ENCODE measurements around the gene TMC1.
"Not testable (repeated sequence)": the region's sequence is repeated elsewhere in the genome, so short reads cannot be mapped to it uniquely, and the experiment has no call there.

TMC1 gene
- 0 to 0.62 (median 0) reads per million in 4 experiments for total RNA-seq

DNA sequence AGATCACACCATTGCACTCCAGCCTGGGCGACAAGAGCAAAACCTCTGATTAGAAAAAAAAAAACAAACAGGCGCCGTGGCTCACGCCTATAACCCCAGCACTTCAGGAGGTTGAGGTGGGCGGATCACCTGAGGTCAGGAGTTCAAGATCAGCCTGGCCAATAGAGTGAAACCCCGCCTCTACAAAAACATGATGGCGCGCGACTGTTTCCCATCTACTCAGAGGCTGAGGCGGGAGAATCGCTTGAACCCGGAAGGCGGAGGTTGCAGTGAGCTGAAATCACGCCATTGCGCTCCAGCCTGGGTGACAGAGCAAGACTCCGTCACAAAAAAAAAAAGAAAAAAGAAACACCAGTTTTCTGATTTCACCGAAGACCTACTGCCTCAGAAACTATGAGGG, at the start of gene TMC1:
Gene TMC1, plus strand, starts transcription at position 193 of the 400 bp plus-strand sequence. CDS start 127,041 bp downstream, outside the sequence.
- DNase-seq, result not testable (repeated sequence)

DNA sequence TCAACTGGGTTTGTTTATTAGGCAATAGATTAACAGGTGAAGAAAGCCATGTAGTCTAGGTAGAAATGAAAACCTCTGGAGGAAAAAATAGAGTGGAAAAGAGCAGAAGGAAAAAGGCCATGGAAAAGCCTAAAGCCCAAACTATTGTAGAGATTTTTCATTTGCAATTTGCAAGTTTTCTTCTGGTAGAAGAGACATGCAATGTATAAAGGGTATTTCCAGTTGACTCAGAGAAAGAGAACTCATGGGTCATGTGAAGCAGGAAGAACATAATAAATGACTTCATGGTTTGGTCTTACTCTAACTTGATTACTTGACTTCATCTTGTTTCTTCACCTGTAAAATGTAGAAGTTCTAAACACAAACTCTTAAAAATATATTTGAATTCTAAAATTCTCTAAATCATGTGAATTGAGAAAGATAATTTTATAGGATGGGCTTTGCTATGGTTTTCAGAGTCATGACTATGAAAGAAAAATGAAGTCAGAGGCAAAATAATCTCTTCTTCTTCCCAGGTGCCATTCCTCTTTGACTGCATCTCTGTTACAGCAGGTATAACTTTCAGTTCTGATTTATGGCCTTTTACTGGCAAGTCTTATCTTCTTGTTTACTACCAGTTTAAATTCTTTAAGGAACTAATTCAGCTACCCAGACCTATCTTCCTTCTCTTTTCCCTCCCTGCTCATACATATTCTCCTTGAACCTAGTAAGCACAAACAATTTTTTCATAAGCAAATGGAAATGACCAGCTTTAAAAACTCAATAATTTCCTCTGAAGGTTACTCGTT, 47.7 kb upstream of the TMC1 start:
- no peak for DNase-seq

DNA sequence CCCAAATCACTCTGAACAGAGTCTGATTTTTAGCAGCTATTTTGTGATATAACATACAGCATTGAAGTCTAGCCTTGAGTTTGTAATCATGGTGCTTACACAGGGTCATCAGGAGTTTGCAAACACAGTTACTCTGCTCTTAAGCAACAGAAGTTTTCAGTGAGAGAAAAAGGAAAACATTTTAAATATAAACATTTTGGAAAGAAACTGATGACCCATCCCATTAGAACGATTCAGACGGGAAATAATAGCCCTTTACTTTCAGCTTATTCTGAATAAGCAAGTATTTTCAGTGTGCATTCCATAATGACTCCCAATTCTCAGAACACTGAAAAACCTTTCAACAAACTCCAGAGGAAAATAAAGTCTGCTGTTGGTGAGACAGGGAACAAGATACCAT, 46.7 kb upstream of the TMC1 start:
- no peak for DNase-seq

DNA sequence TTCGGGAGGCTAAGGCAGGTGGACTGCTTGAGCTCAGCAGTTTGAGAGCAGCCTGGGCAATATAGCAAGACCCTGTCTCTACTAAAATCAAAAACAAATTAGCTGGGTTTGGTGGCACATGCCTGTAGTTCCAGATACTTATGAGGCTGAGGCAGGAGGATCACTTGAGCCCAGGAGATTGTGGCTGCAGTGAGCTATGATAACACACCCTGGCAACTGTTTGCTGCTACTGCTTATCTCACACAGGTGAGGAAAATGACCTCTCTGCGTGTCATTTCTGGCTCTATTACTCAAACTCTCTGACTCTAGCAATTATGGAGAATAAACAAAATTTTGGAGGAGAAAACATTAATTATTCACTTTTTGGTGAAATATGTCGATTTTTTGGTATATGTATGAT, 45.3 kb upstream of the TMC1 start:
- DNase-seq, result no peak

DNA sequence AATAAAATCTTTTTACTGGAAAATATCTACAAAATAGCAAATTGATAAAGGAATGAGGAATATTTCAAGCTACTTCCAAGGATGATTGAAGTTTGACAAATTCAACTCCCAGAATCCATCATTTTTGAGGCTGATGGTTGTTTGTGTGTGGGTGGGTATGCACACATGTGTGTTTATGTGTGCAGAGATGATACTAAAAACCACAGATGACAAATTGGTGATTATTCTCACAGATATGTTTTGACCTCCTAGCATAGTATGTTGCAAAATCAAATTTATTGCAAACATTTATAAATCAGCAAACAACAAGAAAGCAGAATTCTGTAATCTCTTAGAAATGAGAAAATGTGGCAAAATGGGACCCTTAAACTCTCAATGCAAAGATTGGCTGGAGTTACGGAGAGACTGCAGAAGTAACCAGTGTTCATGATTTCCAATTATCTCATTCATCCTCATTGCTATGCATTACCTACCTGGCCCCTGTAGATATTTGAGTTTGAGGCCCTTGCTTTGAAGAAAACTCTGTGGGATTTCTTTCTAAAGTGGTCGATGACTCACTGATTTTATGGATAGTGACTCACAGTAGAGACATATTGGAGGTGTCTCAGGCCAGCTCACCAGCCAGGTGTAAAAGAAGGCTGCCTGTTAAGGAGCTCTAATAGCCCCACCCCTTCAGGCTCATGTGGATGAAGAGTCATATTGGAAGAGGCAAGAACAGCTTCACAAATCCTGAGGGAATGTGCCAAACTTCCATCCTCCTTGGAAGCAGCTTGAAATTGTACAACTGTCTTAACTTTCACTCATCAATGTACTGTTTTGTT, 44.6 kb upstream of the TMC1 start:
- DNase-seq, result no peak

DNA sequence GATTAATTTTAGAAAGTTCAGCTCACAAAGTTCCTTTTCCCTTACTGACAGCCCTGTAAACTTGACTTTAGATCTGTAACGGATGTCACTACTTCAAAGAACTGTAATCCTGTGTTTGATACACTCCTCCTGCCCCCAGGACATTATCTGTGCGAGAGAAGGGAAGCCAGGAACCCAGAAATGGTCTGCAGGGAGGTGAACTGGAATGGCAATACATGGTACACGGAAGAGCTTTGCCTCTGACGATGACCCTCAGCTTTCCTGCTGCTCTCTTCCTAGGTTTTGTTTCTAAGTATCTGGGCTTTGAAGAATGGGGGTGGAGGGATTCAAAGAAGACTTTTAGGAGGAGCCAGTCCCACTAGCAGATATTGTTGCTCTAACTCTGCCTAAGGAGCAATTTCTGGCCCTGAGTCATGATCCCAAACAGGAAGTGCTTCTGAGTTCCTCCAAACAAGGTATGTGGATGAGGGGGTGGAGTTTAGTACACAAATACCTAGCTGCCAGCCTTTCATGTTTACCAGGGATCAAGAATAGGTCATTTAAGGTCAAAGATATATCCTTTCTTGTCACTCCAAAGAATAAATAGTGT, 43.4 kb upstream of the TMC1 start:
- DNase-seq, result no peak

DNA sequence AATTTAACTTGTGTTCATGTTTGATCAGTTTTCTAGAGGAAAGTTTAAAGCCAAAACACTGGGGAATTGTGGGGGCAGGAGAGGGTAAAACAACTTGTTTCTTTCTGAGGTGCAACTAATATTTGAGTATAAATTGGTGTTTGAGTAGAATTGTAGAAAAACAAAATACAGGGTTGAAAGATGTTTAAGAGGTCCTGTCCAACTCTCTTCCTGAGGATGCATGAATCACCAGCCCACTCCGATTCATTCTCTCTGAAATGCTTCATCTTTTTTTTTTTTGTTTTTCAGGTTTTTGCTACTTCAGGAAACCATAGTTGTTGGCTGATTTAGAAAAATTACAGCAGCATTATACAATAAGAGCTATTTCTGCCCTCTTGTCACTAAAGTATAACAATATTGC, 42.4 kb upstream of the TMC1 start:
- no peak for DNase-seq

DNA sequence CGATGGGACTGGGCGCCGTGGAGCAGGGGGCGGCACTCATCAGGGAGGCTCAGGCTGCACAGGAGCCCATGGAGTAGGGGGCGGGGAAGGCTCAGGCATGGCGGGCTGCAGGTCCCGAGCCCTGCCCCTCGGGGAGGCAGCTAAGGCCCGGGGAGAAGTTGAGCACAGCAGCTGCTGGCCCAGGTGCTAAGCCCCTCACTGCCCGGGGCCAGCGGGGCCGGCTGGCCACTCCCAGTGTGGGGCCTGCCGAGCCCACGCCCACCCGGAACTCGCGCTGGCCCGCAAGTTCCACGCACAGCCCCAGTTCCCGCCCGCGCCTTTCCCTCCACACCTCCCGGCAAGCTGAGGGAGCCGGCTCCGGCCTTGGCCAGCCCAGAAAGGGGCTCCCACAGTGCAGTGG, 41.1 kb upstream of the TMC1 start:
- not testable (repeated sequence) for DNase-seq

DNA sequence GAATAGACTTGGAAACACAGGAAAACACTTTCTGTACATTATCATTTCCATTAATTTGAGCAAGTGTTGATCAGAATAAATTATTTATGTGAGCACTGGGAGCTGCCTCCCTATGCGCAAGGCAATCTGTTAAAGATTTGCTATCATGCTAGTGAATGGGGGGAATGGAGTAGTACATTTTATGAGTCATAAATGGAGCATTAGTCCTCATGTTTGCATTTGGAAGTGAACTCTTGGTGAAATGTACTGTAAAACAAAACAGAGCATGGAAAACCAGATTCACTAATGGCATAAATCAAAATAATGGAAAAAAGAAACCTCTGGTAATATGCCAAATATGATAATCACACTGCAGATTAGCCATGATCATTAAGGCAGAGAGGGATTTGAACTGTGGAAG, 40.5 kb upstream of the TMC1 start:
- no peak for DNase-seq

DNA sequence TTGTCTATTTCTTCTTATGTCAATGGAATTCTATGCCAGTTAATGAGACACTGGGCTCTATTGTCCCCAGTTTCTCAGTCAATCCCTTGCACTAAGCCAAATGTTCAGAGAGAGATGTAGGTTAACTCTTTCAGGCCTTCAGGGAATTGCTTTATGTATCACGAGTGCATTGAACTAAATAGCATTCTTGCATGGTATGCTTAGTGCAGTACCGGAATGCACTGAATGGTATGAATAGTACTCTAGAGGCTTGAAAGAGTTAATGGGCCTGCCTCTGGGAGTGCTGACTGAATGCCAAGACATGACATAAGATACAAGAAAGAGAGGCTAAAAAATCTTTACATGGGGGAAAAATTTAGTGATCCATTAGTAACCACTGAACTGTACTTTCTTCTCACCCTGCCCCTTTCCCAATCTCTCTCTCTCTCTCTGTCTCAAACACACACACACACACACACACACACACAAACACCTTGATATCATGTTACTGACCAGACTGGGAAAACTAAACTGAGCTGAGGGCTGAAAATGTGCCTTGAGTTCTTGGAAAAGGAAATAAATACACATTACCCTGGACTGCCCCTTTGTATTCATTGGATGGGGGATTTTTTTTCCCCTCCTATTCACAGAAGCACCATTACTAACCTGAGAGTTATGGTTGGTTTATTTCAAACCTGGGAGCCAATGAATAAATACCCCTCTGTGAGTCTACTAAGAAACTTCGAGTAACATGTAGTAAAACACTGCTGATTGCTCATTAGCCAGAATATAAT, 35.4 kb upstream of the TMC1 start:
- DNase-seq, result no peak

DNA sequence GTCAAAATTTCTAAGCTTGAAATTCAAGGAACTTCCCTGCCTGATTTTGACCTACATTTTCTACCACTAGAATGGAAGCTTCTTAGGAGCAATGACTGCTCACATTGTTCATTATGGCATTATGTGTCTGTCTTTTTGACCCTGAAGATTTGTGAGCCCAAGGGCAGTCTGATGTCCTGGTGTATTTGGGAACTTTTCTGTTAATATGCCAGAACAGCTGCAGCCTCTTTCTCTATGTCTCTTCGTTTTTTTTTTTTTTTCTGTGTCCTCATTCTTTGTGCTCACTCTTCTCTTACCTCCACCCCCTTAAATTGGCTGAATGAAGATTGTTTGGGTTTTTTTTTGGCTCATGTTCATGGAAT, 34.8 kb upstream of the TMC1 start:
- DNase-seq, result no peak

DNA sequence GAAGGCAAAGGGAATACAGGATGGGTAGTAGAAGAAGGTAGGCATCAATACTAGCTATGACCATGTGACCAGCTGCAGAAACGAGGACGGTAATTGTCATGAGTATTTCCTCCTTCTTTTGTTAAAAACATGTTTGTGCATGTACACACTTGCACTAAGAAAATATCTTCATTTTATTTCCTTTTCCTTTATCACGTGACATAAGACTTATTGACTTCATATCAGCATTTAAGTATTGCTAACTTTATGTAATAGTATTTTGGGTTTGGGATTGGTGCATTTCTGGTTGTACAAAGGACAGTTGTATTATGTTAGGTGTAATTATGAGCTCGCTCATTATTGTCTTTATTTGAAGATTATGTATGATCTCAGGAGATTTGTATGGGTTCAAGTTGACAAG, 33.7 kb upstream of the TMC1 start:
- DNase-seq, result not testable (repeated sequence)

DNA sequence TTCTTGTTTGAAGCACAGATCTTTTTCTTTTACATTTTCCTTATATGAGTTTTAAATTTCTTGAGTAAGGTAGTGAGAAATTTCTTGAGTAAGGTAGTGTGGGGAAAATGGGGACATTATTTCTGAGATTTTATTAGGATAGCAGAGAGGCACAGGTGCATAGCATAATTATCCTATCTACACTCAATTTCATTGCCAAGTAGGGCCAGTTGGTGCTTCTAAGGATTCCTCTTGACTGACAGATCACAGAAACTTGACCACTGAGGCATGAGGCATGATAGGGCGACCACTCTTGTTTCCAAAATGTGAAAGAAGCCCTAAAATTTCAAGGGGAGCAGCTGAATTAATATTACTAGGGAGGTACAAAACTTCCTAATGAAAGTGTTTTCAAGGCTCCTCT, 31.4 kb upstream of the TMC1 start:
- DNase-seq, result no peak

DNA sequence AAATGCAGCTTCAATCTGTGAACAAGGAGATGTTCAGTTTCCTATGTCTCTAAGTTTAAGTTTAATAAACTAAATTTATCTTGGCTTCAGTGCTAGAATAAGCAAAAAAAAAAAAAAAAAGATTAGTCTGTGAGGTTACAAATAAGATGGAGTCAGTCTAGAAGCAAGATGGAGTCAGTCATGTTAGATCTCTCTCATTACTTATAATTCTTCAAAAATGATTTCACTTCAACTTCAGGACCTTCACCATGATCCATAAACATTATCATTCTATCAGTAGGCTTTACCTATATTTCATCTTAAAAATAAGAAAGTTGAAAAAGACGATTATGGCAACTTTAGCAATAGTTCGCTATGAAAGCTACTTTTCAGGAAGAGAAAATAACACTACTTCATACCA, 30.2 kb upstream of the TMC1 start:
- DNase-seq, result no peak

DNA sequence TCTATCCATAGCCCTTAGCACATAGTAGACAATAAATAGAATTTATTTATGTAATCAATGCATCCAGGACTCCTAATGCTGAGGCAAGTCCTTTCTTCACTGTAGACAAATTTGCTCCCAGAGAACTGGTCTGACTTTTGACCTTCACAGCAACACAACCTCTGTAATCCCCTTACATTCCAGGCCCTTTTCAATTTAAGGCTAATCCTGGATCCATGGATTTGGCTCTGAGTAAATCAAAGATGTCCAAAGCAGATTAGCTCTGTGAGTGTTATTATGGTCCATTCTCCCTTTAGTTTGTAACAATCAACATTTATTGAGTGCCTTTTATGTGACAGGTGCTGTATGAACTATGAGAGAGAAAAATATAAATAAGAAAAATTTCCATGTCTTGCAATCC, 27.4 kb upstream of the TMC1 start:
- DNase-seq, result no peak

DNA sequence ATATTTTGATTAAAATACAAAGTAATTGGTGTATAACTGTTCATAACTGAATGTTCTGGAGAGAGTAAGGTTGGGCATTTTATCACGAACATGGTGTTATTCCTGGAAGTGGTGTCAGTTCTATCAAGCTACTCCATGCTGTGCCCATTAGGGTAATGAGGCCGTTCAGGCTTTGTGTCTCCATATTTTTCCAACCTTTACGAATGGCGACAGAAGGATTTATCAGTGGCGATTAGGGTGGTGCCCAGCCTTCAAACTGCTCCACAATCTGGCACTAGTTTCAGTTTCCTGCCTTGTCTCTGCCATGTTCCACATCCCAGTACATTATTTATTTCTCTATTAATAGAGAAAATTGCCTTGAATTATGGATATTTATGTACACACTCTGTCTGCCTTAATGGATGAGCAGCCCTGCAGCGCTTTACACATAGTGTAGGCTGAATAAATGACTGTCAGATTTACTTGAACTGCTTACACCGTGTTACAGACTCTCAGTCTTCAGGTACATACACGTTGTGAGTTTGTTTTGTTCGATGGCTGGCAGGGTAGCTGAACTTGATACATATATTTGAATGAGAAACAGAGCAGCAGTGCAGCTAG, 23.9 kb upstream of the TMC1 start:
- DNase-seq, result no peak

DNA sequence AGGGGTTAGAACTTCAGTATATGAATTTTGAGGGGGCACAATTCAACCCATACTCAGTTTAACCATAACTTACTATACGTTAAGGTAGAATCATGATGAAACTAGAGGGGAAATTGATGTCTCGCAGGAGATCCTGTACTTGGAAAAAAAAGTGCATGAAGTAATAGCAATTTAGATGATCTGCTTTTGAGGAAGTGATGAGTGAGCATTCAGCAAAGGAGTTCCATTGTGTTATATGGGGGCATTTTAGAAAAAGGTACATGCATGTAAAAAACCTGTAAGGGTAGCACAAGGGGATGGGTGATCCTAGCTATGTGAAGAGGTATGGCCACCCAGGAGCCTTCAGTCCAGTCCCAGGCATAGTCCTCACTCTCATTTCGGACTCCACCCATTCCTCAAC, 14.8 kb upstream of the TMC1 start:
- DNase-seq, result no peak

DNA sequence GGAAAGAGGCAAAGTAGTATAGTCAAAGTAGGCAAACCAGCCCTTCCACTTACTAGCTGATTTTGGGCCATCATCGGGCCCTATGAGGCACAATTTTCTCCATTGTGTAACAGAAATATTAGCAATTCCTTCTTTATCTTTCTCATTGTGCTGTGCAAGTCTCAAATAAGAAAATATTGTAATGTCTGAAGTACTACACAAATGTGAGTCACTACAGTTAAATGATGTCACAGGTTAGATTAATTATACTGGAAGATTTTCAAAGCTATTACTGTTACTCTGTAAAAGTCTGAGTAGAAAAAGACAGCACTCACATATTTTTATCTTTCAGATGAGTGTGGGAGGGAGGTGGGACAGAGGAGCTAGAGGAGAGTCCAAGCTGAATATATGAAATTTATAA, 12.4 kb upstream of the TMC1 start:
- DNase-seq, result no peak

DNA sequence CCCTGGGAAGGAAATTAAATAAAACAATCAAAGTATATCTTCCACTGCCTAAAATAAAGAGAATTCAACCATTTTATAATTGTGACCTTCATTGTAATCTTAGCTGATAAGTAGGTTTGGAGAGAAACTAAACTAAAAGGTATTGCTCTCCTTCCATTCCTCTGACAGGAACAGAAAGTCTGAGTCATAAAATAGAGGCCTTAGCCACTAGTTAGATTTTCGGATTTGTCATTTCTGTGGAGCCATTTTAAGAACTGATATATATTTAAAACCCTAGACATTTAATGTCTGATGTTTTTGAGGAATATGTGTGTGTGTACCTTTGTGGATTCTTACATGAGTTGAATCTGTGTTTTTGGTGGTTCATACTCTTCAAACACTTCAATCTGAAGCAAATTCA, 11.8 kb upstream of the TMC1 start:
- DNase-seq, result no peak

DNA sequence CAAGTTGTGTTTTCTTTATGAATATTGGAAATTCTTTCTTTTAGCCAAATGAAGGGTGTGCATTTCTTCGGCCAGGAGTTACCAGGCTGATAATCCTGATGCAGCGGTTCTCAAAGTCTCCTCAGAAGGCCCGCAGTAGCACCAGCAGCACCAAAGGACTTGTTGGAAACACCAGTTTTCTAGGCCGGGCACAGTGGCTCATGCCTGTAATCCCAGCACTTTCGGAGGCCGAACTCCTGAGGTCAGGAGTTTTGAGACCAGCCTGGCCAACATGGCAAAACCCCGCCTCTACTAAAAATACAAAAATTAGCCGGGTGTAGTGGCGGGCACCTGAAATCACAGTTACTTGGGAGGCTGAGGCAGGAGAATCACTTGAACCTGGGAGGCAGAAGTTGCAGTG, 397 bp upstream of the TMC1 start:
- not testable (repeated sequence) for DNase-seq

DNA sequence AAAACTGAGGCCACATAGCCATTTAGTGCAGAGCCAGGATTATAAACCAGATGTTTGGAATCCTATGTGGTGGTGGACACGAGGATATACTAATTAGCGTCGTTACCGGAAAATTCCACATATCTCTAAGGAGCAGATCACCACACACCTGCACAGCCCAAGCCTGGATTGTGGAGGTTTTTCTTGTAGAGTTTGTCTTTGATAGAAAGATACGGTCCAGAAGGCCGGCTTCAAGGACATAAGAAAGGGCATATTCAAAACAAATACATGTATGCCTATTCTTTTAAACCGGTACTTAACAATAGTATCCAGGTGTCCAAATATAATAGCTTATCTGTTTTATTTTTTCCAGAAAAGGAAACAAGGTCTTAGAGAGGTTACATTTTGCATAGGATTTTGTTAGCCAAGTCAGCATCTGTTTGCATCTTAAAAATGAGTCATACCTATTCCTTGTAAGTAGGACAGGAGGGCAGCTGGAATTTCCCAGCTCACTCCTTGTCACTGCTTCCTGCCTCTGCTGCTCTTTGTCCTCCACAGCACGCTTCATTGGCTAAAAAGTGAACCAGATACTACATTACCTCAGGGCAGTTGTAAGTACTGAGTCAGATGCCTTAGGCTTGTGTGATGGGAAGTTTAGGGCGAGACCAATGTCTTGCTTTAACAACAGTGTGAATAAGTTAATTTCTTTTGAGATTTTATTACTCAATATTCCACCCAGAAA, 3.6 kb downstream of the TMC1 start:
- no peak for DNase-seq
